Peyer's patch (tissue), 4 donors: ENCODE results near the gene USP3. TPM values are rescaled to one million over a fixed set of nuclear protein-coding genes. Genes with fewer than 3 reads are reported as not detected.

Experiments used
- DNase-seq, 3 donors: peaks; one replicate each; pipeline ENCODE4 v3.0.0-alpha.2; 2017 to 2019
- H3K27ac ChIP-seq, 4 donors: fragments of 200-600 bp; sonication (generic); one replicate each; pipeline ENCODE4 v1.5.1; 2016 to 2019
- H3K27me3 ChIP-seq, 2 donors: fragments of 200-600 bp; sonication (generic); one replicate each; pipeline ENCODE4 v1.5.1; 2019
- H3K36me3 ChIP-seq, 3 donors: fragments of 200-600 bp; sonication (generic); one replicate each; pipeline ENCODE4 v1.5.1; 2016 to 2019
- H3K4me1 ChIP-seq, 4 donors: fragments of 200-600 bp; sonication (generic); one replicate each; pipeline ENCODE4 v1.5.1; 2016 to 2019
- H3K4me3 ChIP-seq, 4 donors: fragments of 200-600 bp; sonication (generic); 1 replicate in 3 of 4; 2 replicates in 1 of 4; pipeline ENCODE4 v1.5.1; 2016 to 2019; ENCODE audit warnings: mild to moderate bottlenecking in 1 of 4
- H3K9me3 ChIP-seq, 4 donors: fragments of 200-600 bp; sonication (generic); one replicate each; pipeline ENCODE4 v1.5.1; 2016 to 2019; ENCODE audit warnings: mild to moderate bottlenecking in 1 of 4
- POLR2A ChIP-seq, 2 donors: fragments of 450-650 bp; IDR thresholded peaks; one replicate each; pipeline ENCODE4 v1.5.1; 2017; ENCODE audit warnings: antibody characterized with exemption in 2 of 2, mild to moderate bottlenecking in 2 of 2, moderate library complexity in 2 of 2
- total RNA-seq, 4 donors: library from RNA; depleted of rRNA; stranded (reverse); fragments of >200 nt; gene quantifications; one replicate each; pipeline ENCODE4 v1.1.0, GENCODE V29; 2016
- TF ChIP-seq, protein P1 (sequence below), 6 experiments: fragments of 450-650 bp in 4 of 6; fragments of 200-600 bp in 2 of 6; sonication (generic) in 1 of 6; IDR thresholded peaks; one replicate each; pipeline ENCODE4 v1.5.1; 2017 to 2019; ENCODE audit warnings: antibody characterized with exemption in 6 of 6, mild to moderate bottlenecking in 3 of 6, moderate library complexity in 1 of 6

Gene USP3
- total RNA-seq, 4 donors from 2014 or later, result 67.8 to 86.1 (median 76.9) TPM

- no peaks in the 10 kb centered on the region for H3K27me3 ChIP-seq
- no peak for TF ChIP-seq POLR2A (IDR thresholded peaks at IDR 0.05)
- TF ChIP-seq, protein P1, sequence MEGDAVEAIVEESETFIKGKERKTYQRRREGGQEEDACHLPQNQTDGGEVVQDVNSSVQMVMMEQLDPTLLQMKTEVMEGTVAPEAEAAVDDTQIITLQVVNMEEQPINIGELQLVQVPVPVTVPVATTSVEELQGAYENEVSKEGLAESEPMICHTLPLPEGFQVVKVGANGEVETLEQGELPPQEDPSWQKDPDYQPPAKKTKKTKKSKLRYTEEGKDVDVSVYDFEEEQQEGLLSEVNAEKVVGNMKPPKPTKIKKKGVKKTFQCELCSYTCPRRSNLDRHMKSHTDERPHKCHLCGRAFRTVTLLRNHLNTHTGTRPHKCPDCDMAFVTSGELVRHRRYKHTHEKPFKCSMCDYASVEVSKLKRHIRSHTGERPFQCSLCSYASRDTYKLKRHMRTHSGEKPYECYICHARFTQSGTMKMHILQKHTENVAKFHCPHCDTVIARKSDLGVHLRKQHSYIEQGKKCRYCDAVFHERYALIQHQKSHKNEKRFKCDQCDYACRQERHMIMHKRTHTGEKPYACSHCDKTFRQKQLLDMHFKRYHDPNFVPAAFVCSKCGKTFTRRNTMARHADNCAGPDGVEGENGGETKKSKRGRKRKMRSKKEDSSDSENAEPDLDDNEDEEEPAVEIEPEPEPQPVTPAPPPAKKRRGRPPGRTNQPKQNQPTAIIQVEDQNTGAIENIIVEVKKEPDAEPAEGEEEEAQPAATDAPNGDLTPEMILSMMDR (IDR thresholded peaks at IDR 0.05), result no peak
- no peak for DNase-seq
- H3K4me1 ChIP-seq, result peaks cover 9 to 71% (median 15%) of the 10 kb centered on the region in 4 donors
- no peak overlapping the region for H3K4me3 ChIP-seq
- no peaks in the 10 kb centered on the region for H3K36me3 ChIP-seq
- H3K9me3 ChIP-seq, result no peaks in the 10 kb centered on the region
- H3K27ac ChIP-seq, result no peak overlapping the region
These were observed 9.3 kb downstream of the USP3 start for GRCh38 chr15:63513728-63514127.

- Histone ChIP-seq H3K27ac (no peak overlapping the region), H3K36me3 (no peaks in the 10 kb centered on the region), H3K27me3 (no peaks in the 10 kb centered on the region), H3K4me3 (no peak overlapping the region), H3K9me3 (no peaks in the 10 kb centered on the region), H3K4me1 (peaks cover 9 to 71% (median 15%) of the 10 kb centered on the region in 4 donors)
- no peak for DNase-seq
- TF ChIP-seq, protein P1 (IDR thresholded peaks at IDR 0.05), result no peak
- no peak for TF ChIP-seq POLR2A (IDR thresholded peaks at IDR 0.05)
These were observed 10.1 kb downstream of the USP3 start for GRCh38 chr15:63514531-63514943.

- Histone ChIP-seq H3K36me3 (no peaks in the 10 kb centered on the region), H3K27me3 (no peaks in the 10 kb centered on the region), H3K9me3 (no peaks in the 10 kb centered on the region), H3K4me3 (no peak overlapping the region), H3K27ac (peak overlapping the region in 1 of 4 donors; percentile 58), H3K4me1 (peaks cover 9 to 75% (median 15%) of the 10 kb centered on the region in 4 donors)
- no peak for TF ChIP-seq POLR2A (IDR thresholded peaks at IDR 0.05)
- TF ChIP-seq, protein P1 (IDR thresholded peaks at IDR 0.05), result no peak
- DNase-seq, result no peak
These were observed 12.8 kb downstream of the USP3 start for GRCh38 chr15:63517202-63517601.

GRCh38 chr15:63517628-63518027, 13.2 kb downstream of the USP3 start:
- H3K27me3 ChIP-seq, result no peaks in the 10 kb centered on the region
- no peak overlapping the region for H3K4me3 ChIP-seq
- no peaks in the 10 kb centered on the region for H3K9me3 ChIP-seq
- DNase-seq, result no peak
- peak overlapping the region in 2 of 4 donors; percentile 5 to 58 for H3K27ac ChIP-seq
- H3K36me3 ChIP-seq, result no peaks in the 10 kb centered on the region
- H3K4me1 ChIP-seq, result peaks cover 9 to 79% (median 15%) of the 10 kb centered on the region in 4 donors
- TF ChIP-seq POLR2A (IDR thresholded peaks at IDR 0.05), result no peak
- TF ChIP-seq, protein P1 (IDR thresholded peaks at IDR 0.05), result no peak

GRCh38 chr15:63519041-63519440, 14.6 kb downstream of the USP3 start:
- DNase-seq, result no peak
- H3K27ac ChIP-seq, result no peak overlapping the region

More at GRCh38 chr15:63519041-63519440, 14.6 kb downstream of the USP3 start:
- Histone ChIP-seq H3K27me3 (no peaks in the 10 kb centered on the region), H3K4me1 (peaks cover 9 to 85% (median 20%) of the 10 kb centered on the region in 4 donors), H3K36me3 (no peaks in the 10 kb centered on the region), H3K4me3 (no peak overlapping the region), H3K9me3 (no peaks in the 10 kb centered on the region)
- TF ChIP-seq, protein P1 (IDR thresholded peaks at IDR 0.05), result no peak
- no peak for TF ChIP-seq POLR2A (IDR thresholded peaks at IDR 0.05)
